Measurements from ENCODE around the gene DNHD1.

- no peak for TF ChIP-seq RAD21 (IDR thresholded peaks at IDR 0.05; ENCODE audit: low read length)
- no peak for TF ChIP-seq POLR2A (IDR thresholded peaks at IDR 0.05; ENCODE audit: low read depth, low read length)
Observed at GRCh38 chr11:6604790-6605189, 107.7 kb downstream of the DNHD1 start.
